Measurements from ENCODE around the gene RHOG. TPM values are rescaled to one million over a fixed set of nuclear protein-coding genes. Genes with fewer than 3 reads are reported as not detected.

RHOG gene
- total RNA-seq, 1 experiment from 2014 or later: 33.6 TPM

DNA sequence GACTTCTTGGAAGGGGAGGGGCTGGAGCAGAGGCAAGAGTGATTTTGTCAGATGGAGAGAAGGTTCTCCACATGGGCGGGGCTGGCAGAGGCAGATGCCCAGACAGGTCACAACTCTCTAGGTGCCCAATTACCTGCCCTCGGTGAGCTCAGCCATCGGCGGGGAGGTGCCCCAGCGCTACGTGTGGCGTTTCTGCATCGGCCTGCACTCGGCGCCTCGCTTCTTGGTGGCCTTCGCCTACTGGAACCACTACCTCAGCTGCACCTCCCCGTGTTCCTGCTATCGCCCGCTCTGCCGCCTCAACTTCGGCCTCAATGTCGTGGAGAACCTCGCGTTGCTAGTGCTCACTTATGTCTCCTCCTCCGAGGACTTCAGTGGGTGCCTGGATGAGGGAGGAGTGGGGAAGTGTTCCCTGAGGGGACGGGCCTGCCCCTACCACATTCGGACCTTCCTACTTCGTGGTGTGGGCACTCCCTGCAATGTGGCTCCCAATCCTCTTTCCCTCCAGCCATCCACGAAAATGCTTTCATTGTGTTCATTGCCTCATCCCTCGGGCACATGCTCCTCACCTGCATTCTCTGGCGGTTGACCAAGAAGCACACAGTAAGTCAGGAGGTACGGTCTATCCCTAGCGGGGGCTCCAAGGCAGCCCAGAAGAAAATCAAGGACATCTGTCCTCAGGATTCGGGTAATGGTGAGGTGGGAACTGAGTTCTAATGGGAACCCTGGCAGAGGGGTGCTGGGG, 16.8 kb downstream of the RHOG start (continued):
- TF ChIP-seq, protein P1, sequence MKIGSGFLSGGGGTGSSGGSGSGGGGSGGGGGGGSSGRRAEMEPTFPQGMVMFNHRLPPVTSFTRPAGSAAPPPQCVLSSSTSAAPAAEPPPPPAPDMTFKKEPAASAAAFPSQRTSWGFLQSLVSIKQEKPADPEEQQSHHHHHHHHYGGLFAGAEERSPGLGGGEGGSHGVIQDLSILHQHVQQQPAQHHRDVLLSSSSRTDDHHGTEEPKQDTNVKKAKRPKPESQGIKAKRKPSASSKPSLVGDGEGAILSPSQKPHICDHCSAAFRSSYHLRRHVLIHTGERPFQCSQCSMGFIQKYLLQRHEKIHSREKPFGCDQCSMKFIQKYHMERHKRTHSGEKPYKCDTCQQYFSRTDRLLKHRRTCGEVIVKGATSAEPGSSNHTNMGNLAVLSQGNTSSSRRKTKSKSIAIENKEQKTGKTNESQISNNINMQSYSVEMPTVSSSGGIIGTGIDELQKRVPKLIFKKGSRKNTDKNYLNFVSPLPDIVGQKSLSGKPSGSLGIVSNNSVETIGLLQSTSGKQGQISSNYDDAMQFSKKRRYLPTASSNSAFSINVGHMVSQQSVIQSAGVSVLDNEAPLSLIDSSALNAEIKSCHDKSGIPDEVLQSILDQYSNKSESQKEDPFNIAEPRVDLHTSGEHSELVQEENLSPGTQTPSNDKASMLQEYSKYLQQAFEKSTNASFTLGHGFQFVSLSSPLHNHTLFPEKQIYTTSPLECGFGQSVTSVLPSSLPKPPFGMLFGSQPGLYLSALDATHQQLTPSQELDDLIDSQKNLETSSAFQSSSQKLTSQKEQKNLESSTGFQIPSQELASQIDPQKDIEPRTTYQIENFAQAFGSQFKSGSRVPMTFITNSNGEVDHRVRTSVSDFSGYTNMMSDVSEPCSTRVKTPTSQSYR (CRISPR knock-in tag; IDR thresholded peaks at IDR 0.05): no peak
- TF ChIP-seq, protein P2, sequence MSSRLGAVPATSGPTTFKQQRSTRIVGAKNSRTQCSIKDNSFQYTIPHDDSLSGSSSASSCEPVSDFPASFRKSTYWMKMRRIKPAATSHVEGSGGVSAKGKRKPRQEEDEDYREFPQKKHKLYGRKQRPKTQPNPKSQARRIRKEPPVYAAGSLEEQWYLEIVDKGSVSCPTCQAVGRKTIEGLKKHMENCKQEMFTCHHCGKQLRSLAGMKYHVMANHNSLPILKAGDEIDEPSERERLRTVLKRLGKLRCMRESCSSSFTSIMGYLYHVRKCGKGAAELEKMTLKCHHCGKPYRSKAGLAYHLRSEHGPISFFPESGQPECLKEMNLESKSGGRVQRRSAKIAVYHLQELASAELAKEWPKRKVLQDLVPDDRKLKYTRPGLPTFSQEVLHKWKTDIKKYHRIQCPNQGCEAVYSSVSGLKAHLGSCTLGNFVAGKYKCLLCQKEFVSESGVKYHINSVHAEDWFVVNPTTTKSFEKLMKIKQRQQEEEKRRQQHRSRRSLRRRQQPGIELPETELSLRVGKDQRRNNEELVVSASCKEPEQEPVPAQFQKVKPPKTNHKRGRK (CRISPR knock-in tag; IDR thresholded peaks at IDR 0.05; ENCODE audit: borderline replicate concordance): no peak
- TF ChIP-seq JUN (CRISPR knock-in tag; IDR thresholded peaks at IDR 0.05): no peak

DNA sequence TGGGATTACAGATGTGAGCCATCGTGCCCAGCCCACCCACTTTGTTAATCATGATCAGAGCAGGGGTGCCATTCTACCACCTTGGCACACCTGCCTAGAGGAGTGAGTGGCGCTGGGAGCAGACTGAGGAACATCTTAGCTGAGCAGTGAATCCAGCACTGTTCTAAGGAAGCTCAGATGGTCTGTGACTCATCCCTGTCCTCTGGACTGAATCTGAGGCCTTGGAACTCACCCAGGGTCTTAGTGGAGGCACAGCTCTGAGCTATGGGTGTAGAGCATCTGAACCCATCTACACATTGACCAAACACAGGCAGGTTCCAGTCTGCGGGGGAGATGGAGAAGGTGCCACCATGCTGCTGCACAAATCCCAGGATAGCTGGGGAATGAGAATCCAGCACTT, 17.5 kb downstream of the RHOG start:
- Mint-ChIP-seq H3K27ac (no peak overlapping the region), H3K4me1 (peaks cover 41% of the 10 kb centered on the region), H3K27me3 (ENCODE audit: low read depth) (no peaks in the 10 kb centered on the region), H3K4me3 (no peak overlapping the region), H3K9me3 (no peaks in the 10 kb centered on the region), H3K36me3 (peaks cover 24% of the 10 kb centered on the region)
- POLR2A ChIA-PET: no interaction called here
- DNase-seq (ENCODE audit: low spot score) (no peak), ATAC-seq (no peak)
- TF ChIP-seq ATF1 (CRISPR knock-in tag; IDR thresholded peaks at IDR 0.05) (no peak), ESRRA (CRISPR knock-in tag; IDR thresholded peaks at IDR 0.05; ENCODE audit: borderline replicate concordance) (no peak), ZNF671 (CRISPR knock-in tag; IDR thresholded peaks at IDR 0.05) (no peak), ZNF121 (CRISPR knock-in tag; IDR thresholded peaks at IDR 0.05) (no peak), JUN (CRISPR knock-in tag; IDR thresholded peaks at IDR 0.05) (no peak), FOXK1 (CRISPR knock-in tag; IDR thresholded peaks at IDR 0.05) (no peak), JAZF1 (CRISPR knock-in tag; IDR thresholded peaks at IDR 0.05) (no peak), ATF6 (CRISPR knock-in tag; IDR thresholded peaks at IDR 0.05) (no peak), ZBTB43 (CRISPR knock-in tag; IDR thresholded peaks at IDR 0.05) (no peak), TP53 (CRISPR knock-in tag; IDR thresholded peaks at IDR 0.05) (no peak), NR3C1 (CRISPR knock-in tag; conservative IDR thresholded peaks at IDR 0.05; ENCODE audit: low read depth) (no peak), ZNF416 (CRISPR knock-in tag; IDR thresholded peaks at IDR 0.05) (no peak), HMGA2 (CRISPR knock-in tag; IDR thresholded peaks at IDR 0.05) (no peak), NFATC4 (CRISPR knock-in tag; IDR thresholded peaks at IDR 0.05) (no peak), ZSCAN18 (CRISPR knock-in tag; IDR thresholded peaks at IDR 0.05) (no peak)
- TF ChIP-seq, protein P2 (CRISPR knock-in tag; IDR thresholded peaks at IDR 0.05; ENCODE audit: borderline replicate concordance): no peak
- TF ChIP-seq, protein P3, sequence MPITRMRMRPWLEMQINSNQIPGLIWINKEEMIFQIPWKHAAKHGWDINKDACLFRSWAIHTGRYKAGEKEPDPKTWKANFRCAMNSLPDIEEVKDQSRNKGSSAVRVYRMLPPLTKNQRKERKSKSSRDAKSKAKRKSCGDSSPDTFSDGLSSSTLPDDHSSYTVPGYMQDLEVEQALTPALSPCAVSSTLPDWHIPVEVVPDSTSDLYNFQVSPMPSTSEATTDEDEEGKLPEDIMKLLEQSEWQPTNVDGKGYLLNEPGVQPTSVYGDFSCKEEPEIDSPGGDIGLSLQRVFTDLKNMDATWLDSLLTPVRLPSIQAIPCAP (CRISPR knock-in tag; IDR thresholded peaks at IDR 0.05): no peak
- CTCF ChIA-PET: interaction anchor here (0.6 to 1.3 kb wide), 4 partner anchors 14 to 31 kb away, joined by 3 to 5 read pairs (median 3); no protein-coding TSS in a partner anchor
